ENCODE measurements around the gene POTEM.
"Not testable (repeated sequence)": the region's sequence is repeated elsewhere in the genome, so short reads cannot be mapped to it uniquely, and the experiment has no call there.

The POTEM gene

DNA sequence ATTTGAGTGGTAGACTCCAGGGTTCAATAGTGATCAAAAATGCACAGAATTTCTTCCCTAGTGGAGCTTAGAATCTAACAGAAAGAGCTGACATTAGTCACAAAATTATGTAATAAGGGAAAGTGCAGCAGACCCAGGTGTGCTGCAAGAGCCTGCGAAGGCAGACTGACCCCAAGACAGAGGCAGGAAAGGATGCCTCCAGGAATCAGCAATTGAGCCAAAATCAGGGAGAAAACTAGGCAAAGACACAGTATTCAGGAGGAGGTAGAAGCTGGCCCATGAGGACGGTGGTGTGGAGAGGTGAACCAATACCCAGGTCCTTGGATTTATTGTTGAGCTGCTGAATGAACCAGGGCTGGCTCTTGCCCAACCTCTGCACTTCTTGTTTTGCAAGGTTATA lies 76.2 kb downstream of the POTEM start:
- H3K4me2 ChIP-seq (ENCODE audit: low read length); H3K79me2 ChIP-seq (ENCODE audit: control insufficient read depth, low read length): not testable (repeated sequence)

More for the DNA sequence above, 76.2 kb downstream of the POTEM start:
- not testable (repeated sequence) for H4K20me1 ChIP-seq (ENCODE audit: control insufficient read depth, insufficient read depth, low read depth, low read length); H3K36me3 ChIP-seq (ENCODE audit: control insufficient read depth, low read length); H3F3A ChIP-seq (ENCODE audit: control insufficient read depth, insufficient read depth); H3K9me3 ChIP-seq (ENCODE audit: control insufficient read depth, insufficient read depth, low read length); H3K4me3 ChIP-seq (ENCODE audit: low read length); H3K4me1 ChIP-seq (ENCODE audit: control insufficient read depth, low read length); H3K9me2 ChIP-seq (replicated peaks; ENCODE audit: control insufficient read depth, low read length); H3K27ac ChIP-seq (ENCODE audit: low read depth, low read length); H3K27me3 ChIP-seq (ENCODE audit: control insufficient read depth, low read length)

Data from DOHH2 (cell line).